Activated CD4-positive, alpha-beta T cell treated with anti-CD3 and anti-CD28 coated beads, Interleukin-2, amount 10 ng/mL, durations not matched to agents 24 days and 14 days (primary cell): ENCODE data around the gene TAS1R2. TPM values are rescaled to one million over a fixed set of nuclear protein-coding genes. Genes with fewer than 3 reads are reported as not detected.
"Not testable (repeated sequence)": the region's sequence is repeated elsewhere in the genome, so short reads cannot be mapped to it uniquely, and the experiment has no call there.

Experiments used
- DNase-seq: peaks from one replicate; pipeline ENCODE4 v3.0.0; 2022
- H3K27ac Mint-ChIP-seq: one replicate; pipeline ENCODE4 v1.8.0; 2022; ENCODE audit warnings: mild to moderate bottlenecking, mixed read lengths
- H3K27me3 Mint-ChIP-seq: one replicate; pipeline ENCODE4 v1.8.0; 2022; ENCODE audit warnings: mixed read lengths
- H3K36me3 Mint-ChIP-seq: one replicate; pipeline ENCODE4 v1.8.0; 2022; ENCODE audit warnings: low read depth, mild to moderate bottlenecking, mixed read lengths
- H3K4me1 Mint-ChIP-seq: one replicate; pipeline ENCODE4 v1.8.0; 2021; ENCODE audit warnings: mixed read lengths
- H3K4me3 Mint-ChIP-seq: one replicate; pipeline ENCODE4 v1.8.0; 2022; ENCODE audit warnings: mild to moderate bottlenecking, moderate library complexity, mixed read lengths
- H3K9me3 Mint-ChIP-seq: one replicate; pipeline ENCODE4 v1.8.0; 2021; ENCODE audit warnings: mixed read lengths
- intact Hi-C: fragments of 100-400 bp; cut with micrococcal nuclease; formaldehyde crosslinking; loops from one replicate; pipeline ENCODE4 v1.15.1; 2023
- total RNA-seq: library from RNA; stranded (reverse); gene quantifications from 2 replicates; pipeline ENCODE4 v1.2.3, GENCODE V29; 2022

Gene TAS1R2
- total RNA-seq, 1 donor from 2014 or later, result not detected

DNA sequence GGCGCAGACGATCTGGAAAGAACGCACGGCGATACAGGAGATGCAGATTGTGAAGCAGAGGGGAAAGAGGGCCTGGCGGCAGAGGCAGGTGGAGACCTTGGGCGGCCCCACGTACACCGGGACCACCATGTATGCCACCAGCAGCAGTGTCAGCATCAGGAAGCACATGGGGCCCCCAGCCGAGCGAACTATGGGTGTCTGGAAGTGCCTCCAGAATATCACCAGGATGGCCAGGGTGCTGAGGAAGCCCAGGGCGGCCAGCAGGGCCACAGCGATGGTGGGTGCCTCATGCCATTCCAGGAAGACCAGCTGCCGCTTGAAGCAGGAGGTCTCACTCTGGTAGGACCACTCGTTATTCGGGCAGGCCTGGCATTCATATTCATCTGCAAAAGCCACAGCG, 19.3 kb downstream of the TAS1R2 start:
- Mint-ChIP-seq H3K27ac (no peak overlapping the region), H3K4me3 (no peak overlapping the region), H3K27me3 (no peaks in the 10 kb centered on the region), H3K9me3 (no peaks in the 10 kb centered on the region), H3K36me3 (no peaks in the 10 kb centered on the region), H3K4me1 (no peaks in the 10 kb centered on the region)
- no peak for DNase-seq
- intact Hi-C loops, result no loop called here

DNA sequence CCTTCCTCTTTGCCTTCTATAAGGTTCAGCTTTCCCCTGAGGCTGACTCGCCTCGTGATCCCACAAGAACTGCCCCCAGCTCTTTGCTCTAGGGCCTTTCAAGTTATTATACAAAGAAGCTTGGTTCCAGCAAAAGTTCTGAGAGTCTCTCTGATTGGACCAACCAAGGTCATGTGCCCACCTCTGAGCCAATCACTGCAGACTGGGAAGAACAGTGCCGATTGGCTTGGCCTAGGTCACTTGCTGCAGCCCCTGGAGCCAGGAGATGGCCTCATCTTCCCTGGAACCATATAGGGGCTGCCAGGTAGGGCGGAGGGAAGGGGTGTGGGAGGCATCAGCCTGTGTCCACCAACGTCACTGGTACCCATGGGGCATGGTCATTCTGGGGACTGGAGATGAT, 22.8 kb downstream of the TAS1R2 start:
- Mint-ChIP-seq H3K4me1 (no peaks in the 10 kb centered on the region), H3K27ac (no peak overlapping the region), H3K27me3 (no peaks in the 10 kb centered on the region), H3K36me3 (no peaks in the 10 kb centered on the region), H3K4me3 (no peak overlapping the region), H3K9me3 (no peaks in the 10 kb centered on the region)
- intact Hi-C loops, result no loop called here
- no peak for DNase-seq

DNA sequence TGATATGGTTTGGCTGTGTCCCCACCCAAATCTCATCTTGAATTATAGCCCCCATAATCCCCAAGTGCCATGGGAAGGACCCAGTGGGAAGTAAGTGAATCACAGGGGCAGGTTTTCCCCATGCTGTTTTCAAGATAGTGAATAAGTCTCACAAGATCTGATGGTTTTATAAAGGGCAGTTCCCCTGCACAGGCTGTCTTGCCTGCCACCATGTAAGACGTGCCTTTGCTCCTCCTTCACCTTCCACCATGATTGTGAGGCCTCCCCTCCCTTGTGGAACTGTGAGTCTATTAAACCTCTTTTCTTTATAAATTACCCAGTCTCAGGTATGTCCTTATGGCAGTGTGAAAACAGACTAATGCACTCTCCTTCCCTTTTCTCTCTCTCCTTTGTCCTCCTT, 27.1 kb downstream of the TAS1R2 start:
- H3K27me3 Mint-ChIP-seq, DNase-seq, H3K9me3 Mint-ChIP-seq, H3K4me1 Mint-ChIP-seq, H3K27ac Mint-ChIP-seq, H3K4me3 Mint-ChIP-seq, H3K36me3 Mint-ChIP-seq, intact Hi-C loops: not testable (repeated sequence)

DNA sequence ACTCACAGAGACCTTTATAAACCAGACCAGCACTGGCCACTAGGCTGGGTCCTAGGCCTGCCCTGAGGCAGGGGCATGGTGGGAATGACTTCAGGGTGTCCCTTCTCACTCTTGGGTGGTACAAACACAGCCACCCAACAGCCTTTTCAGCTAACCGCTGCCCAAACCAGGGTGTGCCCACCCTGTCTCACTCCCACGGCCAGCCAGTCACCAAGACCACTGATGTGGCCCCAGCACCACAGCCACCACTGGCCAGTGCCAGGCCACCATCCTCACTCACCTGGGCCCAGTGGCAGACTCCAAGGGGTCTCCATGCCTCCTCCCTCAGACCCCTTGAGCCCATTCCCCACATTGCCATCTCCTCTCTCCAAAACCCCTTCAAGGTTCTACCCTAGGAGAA, 27.8 kb downstream of the TAS1R2 start:
- Mint-ChIP-seq H3K4me3 (no peak overlapping the region), H3K4me1 (no peaks in the 10 kb centered on the region), H3K27me3 (peaks cover 2% of the 10 kb centered on the region), H3K9me3 (no peaks in the 10 kb centered on the region), H3K36me3 (no peaks in the 10 kb centered on the region), H3K27ac (no peak overlapping the region)
- intact Hi-C loops, result no loop called here
- no peak for DNase-seq

DNA sequence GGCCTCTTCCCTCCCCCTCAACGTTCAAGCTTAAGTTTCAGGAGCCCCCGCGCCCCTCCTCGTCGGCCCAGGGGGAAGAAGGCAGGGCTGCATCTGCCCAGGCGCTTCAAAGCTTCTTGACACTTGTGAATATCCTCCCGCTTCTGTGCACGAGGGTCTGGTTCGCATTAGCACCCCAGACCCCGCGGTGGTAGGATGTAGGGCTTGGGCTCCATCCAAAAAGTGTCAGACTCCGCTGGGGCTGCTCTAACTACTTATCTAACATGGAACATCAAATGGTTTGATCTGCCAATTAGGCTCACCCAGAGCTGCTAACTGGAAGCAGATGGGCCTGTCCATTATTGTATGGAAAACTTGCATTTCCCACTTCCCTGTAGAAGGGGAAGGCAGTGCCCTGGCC, 28.9 kb downstream of the TAS1R2 start:
- Mint-ChIP-seq H3K4me1 (no peaks in the 10 kb centered on the region), H3K4me3 (no peak overlapping the region), H3K27me3 (peaks cover 4% of the 10 kb centered on the region), H3K9me3 (no peaks in the 10 kb centered on the region), H3K36me3 (no peaks in the 10 kb centered on the region), H3K27ac (no peak overlapping the region)
- no peak for DNase-seq
- intact Hi-C loops, result no loop called here

DNA sequence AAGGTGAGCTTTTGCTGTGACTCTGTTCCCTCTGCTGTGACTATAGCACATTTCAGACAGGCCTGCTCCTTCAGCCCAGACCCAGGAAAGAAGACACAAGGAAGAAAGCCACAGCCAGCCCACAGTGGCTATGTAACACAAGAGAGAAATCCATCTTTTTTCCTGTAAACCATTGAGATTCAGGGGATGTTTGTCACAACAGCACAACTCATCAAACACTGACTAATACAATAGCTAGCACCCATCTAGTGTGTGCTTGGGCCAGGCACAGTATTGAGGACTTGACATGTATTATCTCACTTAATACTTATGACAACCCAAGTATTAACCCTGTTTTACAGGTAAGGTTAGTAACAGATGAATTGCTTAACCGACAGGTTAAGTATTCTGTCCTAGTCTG, 29.8 kb downstream of the TAS1R2 start:
- H3K36me3 Mint-ChIP-seq, result no peaks in the 10 kb centered on the region
- DNase-seq, result no peak
- intact Hi-C loops, result no loop called here
- H3K4me1 Mint-ChIP-seq, result no peaks in the 10 kb centered on the region
- no peak overlapping the region for H3K4me3 Mint-ChIP-seq
- no peaks in the 10 kb centered on the region for H3K9me3 Mint-ChIP-seq
- H3K27me3 Mint-ChIP-seq, result peaks cover 4% of the 10 kb centered on the region
- no peak overlapping the region for H3K27ac Mint-ChIP-seq

DNA sequence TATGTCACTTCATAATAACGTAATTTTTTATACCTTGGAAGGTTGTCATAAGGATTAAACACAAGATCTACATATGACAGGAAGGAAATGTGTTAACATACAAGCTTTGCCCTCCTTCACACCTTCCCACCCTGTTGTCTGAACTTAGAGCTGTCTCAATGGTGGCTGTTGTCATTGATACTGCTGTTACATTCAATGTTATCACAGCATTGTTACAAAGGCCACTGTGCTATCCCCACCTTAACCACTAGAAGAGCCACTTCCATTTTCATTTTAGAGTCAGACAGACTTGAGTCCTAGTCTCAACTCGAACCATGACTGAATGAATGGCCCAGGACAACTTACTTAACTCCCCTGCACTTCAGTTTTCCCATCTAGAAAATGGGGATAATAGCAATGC, 31.2 kb downstream of the TAS1R2 start:
- Mint-ChIP-seq H3K4me1 (no peaks in the 10 kb centered on the region), H3K36me3 (no peaks in the 10 kb centered on the region), H3K27ac (no peak overlapping the region), H3K27me3 (peaks cover 4% of the 10 kb centered on the region), H3K4me3 (no peak overlapping the region), H3K9me3 (no peaks in the 10 kb centered on the region)
- no peak for DNase-seq
- intact Hi-C loops, result no loop called here

DNA sequence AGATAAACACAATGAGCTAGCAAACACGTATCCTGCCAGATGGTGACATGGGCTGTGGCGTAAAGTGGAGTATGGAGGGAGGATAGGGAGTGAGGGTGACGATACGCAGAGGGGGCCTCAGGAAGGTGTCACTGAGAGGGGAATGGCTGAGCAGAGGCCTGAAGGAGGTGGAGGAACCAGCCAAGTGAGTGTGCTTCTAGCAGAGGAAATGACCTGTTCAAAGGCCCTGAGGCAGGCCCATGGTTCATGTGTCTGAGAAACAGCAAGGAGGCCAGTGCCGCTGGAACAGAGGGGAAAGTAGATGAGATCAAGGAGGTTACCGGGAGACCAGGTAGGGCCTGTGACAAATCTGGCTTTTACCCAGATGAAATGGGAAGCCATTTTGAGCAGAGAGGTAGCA, 36.0 kb downstream of the TAS1R2 start:
- Mint-ChIP-seq H3K27me3 (peaks cover 20% of the 10 kb centered on the region), H3K4me1 (no peaks in the 10 kb centered on the region), H3K27ac (no peak overlapping the region), H3K36me3 (no peaks in the 10 kb centered on the region), H3K9me3 (no peaks in the 10 kb centered on the region), H3K4me3 (no peak overlapping the region)
- DNase-seq, result no peak
- intact Hi-C loops, result no loop called here

DNA sequence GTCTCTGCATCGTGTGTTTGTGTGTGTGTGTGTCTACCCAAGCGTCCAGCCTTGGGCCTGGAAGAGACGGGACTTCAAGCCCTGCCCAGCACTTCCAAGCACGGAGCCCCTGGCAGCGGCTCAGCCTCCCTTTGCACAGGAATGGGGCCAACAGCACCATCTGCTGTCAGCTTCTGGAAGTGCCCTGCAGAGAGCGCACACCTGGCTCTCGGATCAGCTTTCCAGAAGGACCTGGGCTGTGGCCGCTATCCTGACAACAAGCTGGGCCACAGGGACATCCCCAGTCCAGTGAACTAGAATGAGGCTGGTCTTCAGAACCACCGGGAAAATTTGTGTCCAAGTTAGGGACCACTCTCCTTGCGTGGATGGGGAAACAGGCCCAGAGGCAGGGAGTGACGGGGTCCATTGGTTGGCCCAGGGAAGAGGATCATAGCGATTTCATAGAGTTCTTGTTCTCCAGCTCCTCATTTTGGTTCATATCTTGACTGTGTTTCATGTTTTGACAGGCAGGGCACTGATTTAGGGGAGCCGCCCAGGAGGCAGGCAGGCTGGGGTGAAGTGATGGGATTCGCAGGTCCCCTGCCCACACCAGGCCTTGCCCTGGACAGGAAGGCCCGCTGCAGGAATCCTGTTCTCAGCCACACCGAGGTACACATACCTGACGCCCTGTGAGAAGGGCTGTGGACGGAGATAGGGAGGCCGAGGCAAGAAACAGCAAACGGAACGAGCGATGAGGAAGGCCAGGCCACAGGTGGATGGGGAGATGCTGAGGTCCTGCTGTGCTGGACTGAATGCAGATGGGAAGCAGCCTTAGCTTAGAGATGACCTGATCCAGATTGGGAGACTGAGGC, 38.4 kb downstream of the TAS1R2 start:
- Mint-ChIP-seq H3K4me3 (no peak overlapping the region), H3K9me3 (no peaks in the 10 kb centered on the region), H3K4me1 (no peaks in the 10 kb centered on the region), H3K27ac (no peak overlapping the region), H3K36me3 (no peaks in the 10 kb centered on the region), H3K27me3 (peaks cover 37% of the 10 kb centered on the region)
- intact Hi-C loops, result no loop called here
- peak; percentile 88 for DNase-seq

DNA sequence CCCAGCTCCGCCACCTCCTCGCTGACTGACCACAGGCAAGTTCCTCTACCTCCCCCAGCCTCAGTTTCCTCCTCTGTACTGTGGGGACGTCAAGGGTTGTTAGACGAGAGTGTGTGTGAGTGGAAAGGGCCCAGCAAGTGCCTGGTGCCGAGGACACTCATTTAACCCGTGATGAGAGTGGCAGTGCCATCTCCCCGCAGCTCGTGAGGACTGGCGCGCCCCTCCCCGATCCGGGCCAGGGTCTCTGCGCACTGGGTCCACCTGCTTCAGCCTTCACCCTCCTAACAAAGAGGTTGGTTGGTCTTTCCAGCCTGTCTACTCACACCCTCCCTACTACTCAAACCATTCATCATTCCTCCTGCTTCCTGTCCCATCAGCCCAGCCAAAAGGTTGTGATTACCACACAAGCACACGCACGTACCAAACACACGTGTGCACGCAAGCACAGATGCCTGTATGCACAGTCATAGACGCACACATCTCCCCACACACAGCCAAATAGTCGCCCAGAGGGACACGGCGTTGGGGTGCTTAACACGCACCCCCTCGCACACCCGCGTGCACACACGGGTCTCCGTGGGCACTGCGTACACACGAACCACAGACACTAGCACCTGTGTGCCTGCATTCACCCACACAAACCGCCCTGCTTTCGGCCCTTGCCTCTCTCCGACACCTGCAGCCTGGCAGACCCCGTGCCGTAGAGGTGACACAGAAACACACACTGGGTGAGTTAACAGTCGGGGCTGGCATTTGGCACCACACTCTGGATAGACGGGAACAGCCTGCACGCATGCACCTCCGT, 39.3 kb downstream of the TAS1R2 start:
- peaks cover 35% of the 10 kb centered on the region for H3K27me3 Mint-ChIP-seq
- H3K36me3 Mint-ChIP-seq, result no peaks in the 10 kb centered on the region
- intact Hi-C loops, result no loop called here
- no peaks in the 10 kb centered on the region for H3K4me1 Mint-ChIP-seq
- DNase-seq, result no peak
- H3K9me3 Mint-ChIP-seq, result no peaks in the 10 kb centered on the region
- no peak overlapping the region for H3K27ac Mint-ChIP-seq
- H3K4me3 Mint-ChIP-seq, result no peak overlapping the region

DNA sequence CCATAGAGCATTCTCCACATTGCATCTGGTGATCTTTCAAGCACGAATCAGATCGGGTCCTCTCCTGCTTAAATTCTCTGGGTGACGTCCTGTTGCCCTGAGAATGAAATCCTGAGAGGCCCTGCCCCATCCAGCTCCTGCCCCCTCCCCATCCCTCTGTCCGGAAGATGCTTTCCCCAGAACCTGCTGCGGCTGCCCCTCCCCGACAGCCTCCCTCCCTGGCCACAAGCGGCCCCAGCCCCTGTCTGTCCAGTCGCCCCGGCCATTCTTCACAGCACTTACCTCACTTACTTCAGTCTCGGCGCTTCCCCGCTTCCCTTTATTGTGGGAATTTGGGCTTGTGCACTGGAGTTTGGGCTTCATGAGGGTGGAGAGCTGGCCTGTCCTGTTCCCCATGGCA, 40.3 kb downstream of the TAS1R2 start:
- Mint-ChIP-seq H3K9me3 (no peaks in the 10 kb centered on the region), H3K4me1 (no peaks in the 10 kb centered on the region), H3K27ac (no peak overlapping the region), H3K36me3 (no peaks in the 10 kb centered on the region), H3K27me3 (peaks cover 35% of the 10 kb centered on the region), H3K4me3 (no peak overlapping the region)
- DNase-seq, result no peak
- intact Hi-C loops, result no loop called here

DNA sequence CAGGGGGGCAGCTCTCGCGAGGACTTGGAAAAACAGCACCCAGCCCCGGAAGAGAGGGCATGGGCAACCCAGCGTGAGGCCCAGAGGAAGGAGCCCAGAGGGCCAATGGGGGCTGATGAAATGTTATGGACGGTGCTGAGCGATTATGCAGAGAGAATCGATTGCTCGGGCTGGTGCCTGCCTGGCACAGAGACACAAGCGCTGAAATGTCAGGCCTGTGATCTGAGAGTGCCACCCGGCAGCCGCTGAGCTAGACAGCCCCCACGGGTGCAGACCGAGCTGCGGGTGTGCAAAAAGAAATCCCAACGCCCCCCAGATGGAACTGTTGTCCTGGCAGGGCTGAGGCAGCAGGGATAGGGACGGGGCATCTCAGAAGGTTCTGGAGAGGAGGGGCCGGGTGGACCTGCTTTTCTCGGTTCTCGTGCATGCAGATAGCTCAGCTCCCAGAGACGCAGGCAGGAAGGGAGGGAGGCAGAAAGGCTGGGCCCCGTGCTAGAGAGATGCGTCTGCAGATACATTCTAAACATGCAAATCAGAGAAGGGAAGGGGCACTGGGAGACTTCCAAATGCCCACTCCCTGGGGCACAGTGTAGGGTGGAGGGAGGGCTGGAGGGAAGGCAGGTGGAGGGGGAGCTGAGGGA, 41.5 kb downstream of the TAS1R2 start:
- H3K4me3 Mint-ChIP-seq, result no peak overlapping the region
- H3K36me3 Mint-ChIP-seq, result no peaks in the 10 kb centered on the region
- DNase-seq, result no peak
- no peaks in the 10 kb centered on the region for H3K9me3 Mint-ChIP-seq
- H3K27me3 Mint-ChIP-seq, result peaks cover 35% of the 10 kb centered on the region
- intact Hi-C loops, result no loop called here
- no peaks in the 10 kb centered on the region for H3K4me1 Mint-ChIP-seq
- no peak overlapping the region for H3K27ac Mint-ChIP-seq

DNA sequence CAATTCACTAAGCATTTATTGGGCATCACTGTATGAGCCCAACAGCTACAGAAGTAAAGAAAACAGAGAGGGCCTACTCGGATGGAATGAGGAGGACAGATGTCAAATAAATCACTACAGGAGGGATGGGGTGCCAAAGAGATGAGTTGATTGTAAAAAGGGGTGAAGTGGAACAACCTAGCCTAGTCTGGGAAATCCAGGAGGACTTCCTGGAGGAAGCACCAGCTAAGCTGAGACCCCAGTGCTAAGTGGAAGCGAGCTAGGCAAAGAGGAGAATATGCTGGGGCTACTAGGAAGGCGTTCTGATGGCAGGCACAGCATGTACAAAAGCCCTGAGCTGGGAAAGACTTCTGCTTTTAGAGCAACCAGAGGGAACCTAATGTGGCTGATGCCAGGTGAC, 42.1 kb downstream of the TAS1R2 start:
- Mint-ChIP-seq H3K4me1 (no peaks in the 10 kb centered on the region), H3K27ac (no peak overlapping the region), H3K9me3 (no peaks in the 10 kb centered on the region), H3K27me3 (peaks cover 35% of the 10 kb centered on the region), H3K36me3 (no peaks in the 10 kb centered on the region), H3K4me3 (no peak overlapping the region)
- DNase-seq, result no peak
- intact Hi-C loops, result no loop called here

DNA sequence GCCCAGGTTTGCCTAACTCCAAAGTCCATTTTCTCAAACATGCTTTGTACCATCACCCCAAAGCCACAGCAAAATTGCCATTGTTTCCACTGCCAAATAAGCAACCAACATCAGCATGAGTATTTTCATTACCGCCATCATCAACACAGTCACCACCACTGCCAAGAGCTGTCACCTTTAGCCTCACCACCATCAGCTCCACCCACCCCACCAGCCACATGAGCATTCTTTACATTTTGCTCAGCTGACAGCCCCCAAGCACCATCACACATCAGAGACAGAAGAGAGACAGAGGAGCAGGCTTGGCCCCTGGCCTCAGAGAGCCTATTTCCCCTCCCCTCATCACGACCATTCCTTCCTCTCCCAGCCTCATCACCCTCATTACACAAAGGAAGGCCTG, 42.7 kb downstream of the TAS1R2 start:
- no peak for DNase-seq

More for the DNA sequence above, 42.7 kb downstream of the TAS1R2 start:
- no peak overlapping the region for H3K27ac Mint-ChIP-seq
- peaks cover 35% of the 10 kb centered on the region for H3K27me3 Mint-ChIP-seq
- H3K4me1 Mint-ChIP-seq, result no peaks in the 10 kb centered on the region
- H3K4me3 Mint-ChIP-seq, result no peak overlapping the region
- no peaks in the 10 kb centered on the region for H3K36me3 Mint-ChIP-seq
- intact Hi-C loops, result no loop called here
- no peaks in the 10 kb centered on the region for H3K9me3 Mint-ChIP-seq
